Urinary bladder (tissue), 4 donors: ENCODE measurements around the gene GCN1. TPM values are rescaled to one million over a fixed set of nuclear protein-coding genes. Genes with fewer than 3 reads are reported as not detected.

ENCODE experiments used
- DNase-seq: peaks from one replicate; pipeline ENCODE4 v3.0.0-alpha.2; 2015; ENCODE audit errors: extremely low spot score
- H3K27ac ChIP-seq: one replicate; pipeline ENCODE4 v1.5.1; 2013; ENCODE audit warnings: low read depth, mild to moderate bottlenecking, moderate library complexity
- H3K36me3 ChIP-seq: one replicate; pipeline ENCODE4 v1.6.1; 2013; ENCODE audit warnings: mild to moderate bottlenecking, moderate library complexity; ENCODE audit not compliant: insufficient read depth
- H3K4me1 ChIP-seq: one replicate; pipeline ENCODE4 v1.6.1; 2013; ENCODE audit warnings: mild to moderate bottlenecking, moderate library complexity; ENCODE audit not compliant: insufficient read depth
- H3K4me3 ChIP-seq: one replicate; pipeline ENCODE4 v1.5.1; 2013; ENCODE audit warnings: low read depth, low read length
- WGBS: extraction: QIAGEN DNeasy Blood & Tissue Kit; methylation state at CpG from one replicate; pipeline ENCODE4 v1.1.7; 2013; 5-methylcytosine and 5-hydroxymethylcytosine counted together
- polyA plus RNA-seq: library from polyadenylated mRNA; stranded (reverse); fragments of 200-250 nt; gene quantifications from one replicate; pipeline ENCODE4 v1.2.3, GENCODE V29; 2013
- total RNA-seq: library from RNA; depleted of rRNA; stranded (reverse); fragments of >200 nt; gene quantifications from one replicate; pipeline ENCODE4 v1.2.3, GENCODE V29; 2014
- donor health status: healthy with polysubstance abuse.
- donor health status: healthy.

The GCN1 gene
- total and polyA plus RNA-seq, 2 donors, result 30.4 to 76.9 TPM

DNA sequence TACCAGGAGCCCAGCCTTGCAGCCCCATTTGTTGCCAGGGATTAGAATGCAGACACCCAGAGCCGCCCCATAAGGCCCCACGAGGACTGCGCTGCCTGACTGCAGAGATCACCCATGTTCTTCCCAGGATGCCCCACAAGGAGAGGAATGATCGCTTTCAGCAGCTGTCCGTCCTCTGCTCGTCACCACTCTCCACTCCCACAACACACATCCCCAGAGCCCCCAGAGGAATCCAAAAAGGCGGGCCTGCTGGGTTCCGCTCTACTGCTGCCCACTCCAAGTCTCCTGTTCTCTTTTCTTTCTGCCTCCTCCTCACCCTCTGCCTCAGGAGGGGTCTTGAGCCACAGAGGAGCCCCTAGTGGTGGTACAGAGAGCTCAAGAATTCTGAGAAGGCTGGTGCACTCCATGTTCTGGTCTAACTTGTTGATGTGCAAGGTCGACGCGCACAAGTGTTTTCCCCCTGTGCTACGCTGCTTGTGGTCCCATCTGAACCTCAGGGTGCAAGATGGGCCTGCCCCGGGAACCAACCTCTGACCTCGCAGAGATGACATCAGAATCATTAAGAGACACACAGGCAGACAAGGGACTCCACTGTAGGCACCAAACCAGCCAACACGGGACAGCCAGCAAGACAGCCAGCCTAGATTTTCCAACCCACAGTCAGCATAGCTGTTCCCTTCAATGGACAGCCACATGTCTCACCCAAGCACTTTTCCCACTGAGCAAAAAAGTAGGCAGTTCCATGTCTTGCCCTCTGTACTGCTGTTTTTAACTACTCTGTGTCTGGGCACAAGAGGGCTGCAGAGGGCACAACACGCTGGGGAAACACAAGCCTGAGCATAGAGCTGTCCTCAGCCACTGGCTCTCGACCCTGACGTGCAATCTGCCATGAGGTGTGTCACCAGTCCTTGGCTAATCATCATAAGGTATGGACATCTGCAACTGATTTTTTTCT, 41.1 kb upstream of the GCN1 start:
- H3K4me3 ChIP-seq, result no peak overlapping the region
- peak overlapping the region; percentile 54 for H3K27ac ChIP-seq
- H3K36me3 ChIP-seq, result no peaks in the 10 kb centered on the region
- H3K4me1 ChIP-seq, result no peaks in the 10 kb centered on the region
- no peak for DNase-seq
- WGBS, result 66% methylated on average over 18 of the region's 18 CpGs

GRCh38 chr12:120234643-120235368, 40.3 kb upstream of the GCN1 start:
- DNase-seq, result peak; percentile 58
- no peaks in the 10 kb centered on the region for H3K36me3 ChIP-seq
- no peak overlapping the region for H3K4me3 ChIP-seq
- H3K4me1 ChIP-seq, result peaks cover under 1% of the 10 kb centered on the region
- peak overlapping the region; percentile 54 for H3K27ac ChIP-seq
- 17% methylated on average over 13 of the region's 13 CpGs for WGBS

DNA sequence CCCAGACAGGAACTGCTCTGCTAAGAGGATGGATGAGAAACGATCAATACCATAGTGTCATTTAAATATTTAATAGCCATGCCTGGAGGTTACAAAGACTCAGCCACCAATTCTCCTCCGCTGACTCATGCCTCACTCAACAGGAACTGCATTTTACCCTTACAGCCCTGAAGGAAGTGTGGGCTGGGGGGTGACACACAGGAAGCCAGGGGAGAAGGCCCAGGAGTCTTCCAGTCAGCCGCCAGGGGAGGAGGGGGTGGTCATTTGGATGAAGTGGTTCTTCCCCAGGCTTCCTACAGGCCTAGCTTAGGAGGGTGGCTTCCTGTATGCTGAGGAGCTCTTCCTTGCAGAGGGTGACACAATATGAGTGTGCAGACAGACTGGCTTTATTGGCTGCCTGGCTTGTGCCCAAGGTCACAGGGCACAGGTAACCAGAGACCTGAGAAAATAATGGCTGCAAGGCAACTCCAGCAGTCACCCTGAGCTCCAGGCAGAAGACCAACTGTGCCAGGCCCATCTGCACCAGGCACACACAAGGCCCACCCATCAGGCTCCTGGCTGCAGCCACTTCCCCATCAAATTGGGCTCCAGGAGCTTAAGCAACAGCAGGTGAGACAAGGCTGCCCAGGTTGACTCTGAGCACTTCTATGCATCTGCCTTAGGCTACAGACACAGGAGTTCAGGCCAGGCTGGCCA, 36.9 kb upstream of the GCN1 start:
- no peak for DNase-seq
- peak overlapping the region; percentile 94 for H3K27ac ChIP-seq
- H3K4me3 ChIP-seq, result no peak overlapping the region
- H3K36me3 ChIP-seq, result no peaks in the 10 kb centered on the region
- WGBS, result 30% methylated on average over 3 of the region's 3 CpGs
- peaks cover 6% of the 10 kb centered on the region for H3K4me1 ChIP-seq

DNA sequence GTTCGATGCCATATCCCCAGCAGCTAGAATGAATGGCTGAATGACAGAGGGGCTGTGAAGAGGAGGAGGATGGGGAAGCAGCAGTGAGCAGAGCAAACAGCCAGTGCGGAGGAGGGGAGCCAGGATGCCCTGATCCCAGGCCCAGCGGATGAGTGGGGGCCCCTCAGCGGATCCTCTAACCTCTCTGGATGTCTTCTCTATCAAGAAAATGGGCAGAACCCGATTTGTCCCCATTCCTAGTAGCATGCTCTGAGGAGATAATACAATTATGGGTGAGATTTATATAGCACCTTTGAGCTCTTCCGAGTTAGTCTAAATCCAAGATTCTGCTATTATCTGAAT, 36.4 kb upstream of the GCN1 start:
- Histone ChIP-seq H3K36me3 (no peaks in the 10 kb centered on the region), H3K4me3 (no peak overlapping the region), H3K27ac (peak overlapping the region; percentile 94), H3K4me1 (peaks cover 6% of the 10 kb centered on the region)
- no peak for DNase-seq
- 22% methylated on average over 6 of the region's 6 CpGs for WGBS

DNA sequence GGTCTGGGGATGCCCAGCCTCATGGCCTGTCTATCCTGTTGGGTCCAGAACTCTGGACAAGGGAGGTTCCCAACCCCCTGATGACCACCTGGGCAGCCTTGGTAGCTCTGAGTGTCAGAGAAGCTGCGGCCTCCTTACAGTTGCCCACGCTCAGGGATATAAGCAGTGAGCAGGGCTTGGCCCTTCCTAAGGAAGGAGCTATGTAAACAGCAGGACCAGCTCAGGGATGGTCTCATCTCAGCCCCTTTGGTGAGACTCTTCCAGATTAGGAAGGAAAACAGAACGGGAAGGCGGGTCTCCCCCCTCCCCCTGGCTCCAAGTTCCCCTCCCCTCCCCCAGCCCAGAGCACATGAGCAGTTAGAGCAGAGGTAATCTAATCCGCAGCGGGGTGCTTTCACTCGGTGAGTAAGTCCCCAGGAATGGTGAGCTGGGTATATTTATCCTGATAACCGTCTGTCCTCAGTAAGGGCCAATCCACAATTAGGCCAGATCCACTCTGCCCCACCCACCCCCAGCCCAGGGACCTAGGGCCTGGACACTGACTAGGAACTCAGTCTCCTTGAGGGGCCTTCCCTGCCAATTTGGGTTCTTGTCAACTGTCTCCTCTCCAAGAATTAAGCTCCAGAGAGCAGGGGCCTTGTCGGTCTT, 35.9 kb upstream of the GCN1 start:
- WGBS, result 7% methylated on average over 9 of the region's 9 CpGs
- DNase-seq, result no peak
- peak overlapping the region; percentile 94 for H3K27ac ChIP-seq
- H3K4me1 ChIP-seq, result peaks cover 6% of the 10 kb centered on the region
- no peak overlapping the region for H3K4me3 ChIP-seq
- no peaks in the 10 kb centered on the region for H3K36me3 ChIP-seq

- DNase-seq, result no peak
- peak overlapping the region; percentile 87 for H3K27ac ChIP-seq
- H3K36me3 ChIP-seq, result no peaks in the 10 kb centered on the region
- WGBS, result 39% methylated on average over 12 of the region's 12 CpGs
- H3K4me3 ChIP-seq, result no peak overlapping the region
- peaks cover 6% of the 10 kb centered on the region for H3K4me1 ChIP-seq
Observed at GRCh38 chr12:120229487-120230325, 35.2 kb upstream of the GCN1 start.

DNA sequence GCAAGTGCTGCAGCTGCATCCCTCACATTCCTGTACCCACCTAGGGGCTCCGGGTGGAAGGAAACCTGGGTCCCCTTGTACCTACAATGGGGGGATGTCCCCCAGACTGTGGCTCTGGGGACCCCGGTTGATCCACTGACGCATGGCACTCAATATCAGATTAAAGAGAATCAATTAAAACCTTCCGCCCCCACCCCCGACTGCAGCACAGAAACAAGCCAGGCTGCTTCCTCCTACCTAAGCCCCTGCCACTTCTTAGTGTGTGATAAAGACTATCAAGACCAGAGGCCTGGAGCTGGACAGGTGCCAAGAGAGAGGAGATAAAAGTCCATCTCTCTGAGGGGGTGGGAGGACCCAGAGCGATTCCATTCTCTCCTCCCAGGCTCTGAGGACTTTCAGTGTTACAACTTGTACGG, 34.6 kb upstream of the GCN1 start:
- H3K4me3 ChIP-seq, result no peak overlapping the region
- DNase-seq, result no peak
- H3K4me1 ChIP-seq, result peaks cover 6% of the 10 kb centered on the region
- no peaks in the 10 kb centered on the region for H3K36me3 ChIP-seq
- H3K27ac ChIP-seq, result peak overlapping the region; percentile 87
- 28% methylated on average over 7 of the region's 7 CpGs for WGBS

GRCh38 chr12:120228291-120229070, 34.0 kb upstream of the GCN1 start:
- H3K27ac ChIP-seq, result peak overlapping the region; percentile 52
- H3K4me1 ChIP-seq, result peaks cover 6% of the 10 kb centered on the region

DNA sequence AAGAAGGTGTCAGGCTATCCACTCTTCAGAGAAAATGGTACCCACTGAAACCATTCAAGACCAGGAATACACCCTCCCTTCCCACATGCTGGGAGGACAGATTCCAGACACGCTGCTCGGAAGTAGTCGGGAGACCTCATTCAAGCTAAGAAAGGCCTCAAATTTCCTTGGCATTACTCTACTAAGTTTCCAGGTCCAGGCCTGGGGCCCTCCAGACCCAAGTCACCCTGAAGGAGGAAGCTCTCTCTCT, 33.5 kb upstream of the GCN1 start:
- Histone ChIP-seq H3K36me3 (no peaks in the 10 kb centered on the region), H3K4me3 (no peak overlapping the region), H3K4me1 (peaks cover 6% of the 10 kb centered on the region), H3K27ac (no peak overlapping the region)
- 42% methylated on average over 3 of the region's 3 CpGs for WGBS
- DNase-seq, result no peak

More at GRCh38 chr12:120228291-120229070, 34.0 kb upstream of the GCN1 start:
- peak; percentile 81 for DNase-seq
- Histone ChIP-seq H3K4me3 (no peak overlapping the region), H3K36me3 (no peaks in the 10 kb centered on the region)
- WGBS, result 15% methylated on average over 23 of the region's 23 CpGs

DNA sequence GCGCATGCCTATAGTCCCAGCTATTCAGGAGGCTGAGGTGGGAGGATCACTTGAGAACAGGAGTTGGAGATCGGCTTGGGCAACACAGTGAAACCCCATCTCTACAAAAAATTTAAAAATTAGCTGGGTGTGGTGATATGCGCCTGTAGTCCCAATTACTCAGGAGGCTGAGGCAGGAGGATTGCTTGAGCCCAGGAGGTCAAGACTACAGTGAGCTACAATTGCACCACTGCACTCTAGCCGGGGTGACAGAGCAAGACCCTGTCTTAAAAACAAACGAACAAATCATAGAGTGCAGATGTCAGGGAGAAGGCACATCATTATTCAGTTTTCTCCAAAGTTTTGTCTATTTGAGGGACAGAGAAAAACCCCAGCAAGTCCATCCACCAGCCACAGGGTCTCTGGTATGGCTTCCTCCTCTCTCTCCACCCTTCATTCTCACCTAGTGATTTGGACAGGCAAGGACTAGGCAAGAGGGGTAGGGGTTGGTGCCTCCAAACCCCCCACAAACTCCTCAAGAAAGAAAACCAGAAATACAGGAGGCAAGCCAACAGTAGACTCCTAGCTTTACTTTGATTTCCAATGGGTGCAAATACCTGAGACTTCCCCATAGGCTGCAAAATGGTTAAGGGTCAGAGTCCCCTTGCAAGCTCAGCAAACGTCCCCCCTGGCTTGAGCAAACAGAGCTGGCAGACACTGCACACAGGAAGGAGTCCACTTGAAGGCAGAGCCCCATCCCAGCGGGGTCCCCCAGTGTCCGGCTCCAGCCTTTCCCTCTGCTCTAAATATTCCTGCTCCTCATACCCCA, 32.9 kb upstream of the GCN1 start:
- peaks cover 6% of the 10 kb centered on the region for H3K4me1 ChIP-seq

DNA sequence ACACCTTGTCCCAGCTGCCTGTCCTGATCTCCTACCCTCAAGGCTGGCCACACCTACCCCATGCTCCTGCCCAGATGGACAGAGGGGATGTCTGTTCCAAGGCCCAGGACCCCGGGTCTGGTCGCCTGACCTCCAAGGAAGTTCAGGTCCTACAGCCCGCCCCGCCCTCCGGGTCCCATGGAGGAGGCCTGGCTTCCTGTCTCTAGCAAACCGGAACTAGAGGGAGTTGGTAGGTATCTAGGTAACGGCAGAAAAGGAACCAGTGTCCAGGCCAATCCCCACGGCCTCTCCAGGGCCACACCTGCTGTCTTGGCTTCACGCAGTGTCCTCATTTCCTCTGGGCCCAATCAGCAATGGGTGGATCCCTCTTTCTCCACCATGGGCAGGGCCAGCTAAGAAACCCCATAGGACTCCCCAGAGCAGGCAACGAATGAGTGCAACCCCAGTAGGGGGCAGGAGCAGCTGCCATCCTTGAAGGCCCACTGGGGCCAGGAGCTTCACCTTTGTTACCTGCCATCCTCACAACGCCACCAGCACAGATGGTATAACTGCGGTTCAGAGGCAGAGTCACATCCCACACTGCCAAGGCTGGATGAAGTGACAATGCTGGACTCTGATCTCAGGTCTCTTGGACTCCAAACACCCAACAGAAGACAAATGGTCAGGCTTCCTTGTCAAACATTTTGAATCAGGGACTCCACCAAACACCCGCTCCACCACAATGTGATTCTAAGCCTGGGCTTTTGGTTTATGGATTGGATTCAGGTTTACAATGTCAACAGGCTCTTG, 31.5 kb upstream of the GCN1 start:
- Histone ChIP-seq H3K4me1 (peaks cover 6% of the 10 kb centered on the region), H3K4me3 (no peak overlapping the region), H3K27ac (peak overlapping the region; percentile 4), H3K36me3 (no peaks in the 10 kb centered on the region)
- 60% methylated on average over 13 of the region's 13 CpGs for WGBS
- no peak for DNase-seq

More for the DNA sequence above, 32.9 kb upstream of the GCN1 start:
- no peak overlapping the region for H3K27ac ChIP-seq
- no peak overlapping the region for H3K4me3 ChIP-seq
- DNase-seq, result no peak
- WGBS, result 76% methylated on average over 8 of the region's 8 CpGs
- no peaks in the 10 kb centered on the region for H3K36me3 ChIP-seq
